SK-N-SH (cell line): Measurements from ENCODE around the gene NETO2. TPM values are rescaled to one million over a fixed set of nuclear protein-coding genes. Genes with fewer than 3 reads are reported as not detected.
"Not testable (repeated sequence)": the region's sequence is repeated elsewhere in the genome, so short reads cannot be mapped to it uniquely, and the experiment has no call there.

Source experiments
- CTCF ChIA-PET: fragments of 300-600, 350-600 bp; formaldehyde crosslinking; extraction: SDS; loops from one replicate; lab custom pipeline; 2021; lab: Yijun Ruan, JAX
- POLR2A ChIA-PET: fragments of 350-600 bp; sonication (Branson Sonifier 250); formaldehyde crosslinking; extraction: SDS; loops from one replicate; lab custom pipeline; 2020; ENCODE audit warnings: antibody characterized with exemption, inconsistent platforms; lab: Yijun Ruan, JAX
- DNase-seq: peaks from one replicate; pipeline ENCODE4 v3.0.0; 2012
- H2AFZ ChIP-seq: fragments of 200-600 bp; sonication (generic); 2 replicates; pipeline ENCODE4 v1.8.1; 2016; ENCODE audit warnings: antibody characterized with exemption, mild to moderate bottlenecking, low read depth
- H3F3A ChIP-seq: fragments of 200-600 bp; sonication (generic); replicated peaks from 2 replicates; pipeline ENCODE3; 2016; ENCODE audit warnings: antibody characterized with exemption, mild to moderate bottlenecking; ENCODE audit not compliant: insufficient read depth
- H3K27ac ChIP-seq, 2 experiments: fragments of 200-500 bp in 1 of 2; fragments of 200-600 bp in 1 of 2; sonication (Bioruptor generic) in 1 of 2; sonication (generic), shearing (Covaris generic) in 1 of 2; 2 replicates each; pipeline versions ENCODE4 v1.5.1 to v1.6.1; 2014 to 2016; ENCODE audit warnings: low read depth in 2 of 2, inconsistent platforms in 1 of 2, low read length in 1 of 2, mild to moderate bottlenecking in 1 of 2, mixed read lengths in 1 of 2
- H3K27me3 ChIP-seq: fragments of 200-600 bp; sonication (generic), shearing (Covaris generic); 2 replicates; pipeline ENCODE4 v1.6.1; 2016; ENCODE audit warnings: mixed run types; ENCODE audit not compliant: insufficient read depth
- H3K36me3 ChIP-seq, 2 experiments: fragments of 200-500 bp in 1 of 2; fragments of 200-600 bp in 1 of 2; sonication (Bioruptor generic) in 1 of 2; sonication (generic) in 1 of 2; replicated peaks in 1 of 2; 2 replicates each; pipeline versions ENCODE3 to v1.5.1; 2014 to 2016; ENCODE audit warnings: low read length in 1 of 2, mild to moderate bottlenecking in 1 of 2; ENCODE audit not compliant: insufficient read depth in 2 of 2, control insufficient read depth in 1 of 2
- H3K4me1 ChIP-seq, 2 experiments: fragments of 200-500 bp in 1 of 2; fragments of 200-600 bp in 1 of 2; sonication (Bioruptor generic) in 1 of 2; sonication (generic), shearing (Covaris generic) in 1 of 2; 2 replicates each; pipeline versions ENCODE4 v1.5.1 to v1.6.1; 2014 to 2016; ENCODE audit warnings: low read depth in 1 of 2, low read length in 1 of 2, mixed run types in 1 of 2; ENCODE audit not compliant: insufficient read depth in 2 of 2, control insufficient read depth in 1 of 2
- H3K4me2 ChIP-seq: fragments of 200-600 bp; sonication (generic), shearing (Covaris generic); 2 replicates; pipeline ENCODE4 v1.6.1; 2017; ENCODE audit warnings: mixed run types
- H3K4me3 ChIP-seq, 2 experiments: fragments of 200-500 bp in 1 of 2; fragments of 200-600 bp in 1 of 2; sonication (Bioruptor generic) in 1 of 2; sonication (generic), shearing (Covaris generic) in 1 of 2; 2 replicates each; pipeline versions ENCODE4 v1.5.1 to v1.8.1; 2014 to 2016; ENCODE audit warnings: low read depth in 2 of 2, inconsistent platforms in 1 of 2, low read length in 1 of 2, mild to moderate bottlenecking in 1 of 2, mixed read lengths in 1 of 2, moderate library complexity in 1 of 2
- H3K79me2 ChIP-seq: fragments of 200-600 bp; sonication (generic); 2 replicates; pipeline ENCODE4 v1.8.1; 2017; ENCODE audit warnings: mild to moderate bottlenecking; ENCODE audit not compliant: insufficient read depth
- H3K9ac ChIP-seq: fragments of 200-600 bp; sonication (generic); 2 replicates; pipeline ENCODE4 v1.6.1; 2017; ENCODE audit warnings: mixed run types
- H3K9me2 ChIP-seq: fragments of 200-600 bp; sonication (generic); 2 replicates; pipeline ENCODE4 v1.6.1; 2017; ENCODE audit warnings: mixed run types
- H3K9me3 ChIP-seq: fragments of 200-600 bp; sonication (generic); 2 replicates; pipeline ENCODE4 v1.6.1; 2017; ENCODE audit warnings: mixed run types, mild to moderate bottlenecking, moderate library complexity
- H4K20me1 ChIP-seq: fragments of 200-600 bp; sonication (generic); 2 replicates; pipeline ENCODE4 v1.6.1; 2017; ENCODE audit warnings: mild to moderate bottlenecking, mixed run types; ENCODE audit not compliant: insufficient read depth
- EP300 ChIP-seq, 2 experiments: IDR thresholded peaks; 2 replicates each; pipeline versions ENCODE4 v1.4.0 to v1.6.1; 2012; ENCODE audit warnings: borderline replicate concordance in 1 of 2, low read depth in 1 of 2, low read length in 1 of 2
- FOXJ3 ChIP-seq: sonication (generic); formaldehyde crosslinking; IDR thresholded peaks from 2 replicates; pipeline ENCODE4 v1.5.1; 2020; ENCODE audit warnings: mild to moderate bottlenecking, missing genetic modification reagents
- FOXM1 ChIP-seq: IDR thresholded peaks from 2 replicates; pipeline ENCODE4 v1.4.0; 2012; ENCODE audit warnings: low read depth, mild to moderate bottlenecking
- GATA2 ChIP-seq: sonication (generic); formaldehyde crosslinking; IDR thresholded peaks from 2 replicates; pipeline ENCODE4 v1.5.0; 2020; ENCODE audit warnings: mild to moderate bottlenecking, missing genetic modification reagents
- MAX ChIP-seq: IDR thresholded peaks from 2 replicates; pipeline ENCODE4 v1.4.0; 2012; ENCODE audit warnings: low read depth
- MEF2A ChIP-seq: IDR thresholded peaks from 2 replicates; pipeline ENCODE4 v1.4.0; 2012; ENCODE audit warnings: low read depth, borderline replicate concordance
- NFIC ChIP-seq: IDR thresholded peaks from 2 replicates; pipeline ENCODE4 v1.4.0; 2012; ENCODE audit warnings: borderline replicate concordance
- NRF1 ChIP-seq: IDR thresholded peaks from 2 replicates; pipeline ENCODE4 v1.6.1; 2012; ENCODE audit warnings: low read depth, mild to moderate bottlenecking, low read length
- RCOR1 ChIP-seq: fragments of 150-350 bp; IDR thresholded peaks from 2 replicates; pipeline ENCODE4 v1.6.1; 2017; ENCODE audit warnings: antibody characterized with exemption, low read length
- RFX5 ChIP-seq: IDR thresholded peaks from 2 replicates; pipeline ENCODE4 v1.6.1; 2012; ENCODE audit warnings: mild to moderate bottlenecking, improper control_type of control experiment, low read length
- RXRA ChIP-seq: IDR thresholded peaks from 2 replicates; pipeline ENCODE4 v1.4.0; 2012; ENCODE audit warnings: low read depth, mild to moderate bottlenecking, borderline replicate concordance
- SIN3A ChIP-seq: IDR thresholded peaks from 2 replicates; pipeline ENCODE4 v1.6.1; 2012; ENCODE audit warnings: low read depth, mild to moderate bottlenecking, low read length, moderate library complexity, borderline replicate concordance
- SMC3 ChIP-seq: IDR thresholded peaks from 2 replicates; pipeline ENCODE4 v1.6.1; 2012; ENCODE audit warnings: low read depth, low read length, improper control_type of control experiment
- USF2 ChIP-seq: fragments of 150-350 bp; IDR thresholded peaks from 2 replicates; pipeline ENCODE4 v1.6.1; 2017; ENCODE audit warnings: antibody characterized with exemption, low read length, low read depth, borderline replicate concordance
- WGBS: methylation state at CpG from one replicate; pipeline ENCODE4 v1.1.6; 2017; ENCODE audit warnings: low lambda C conversion rate; 5-methylcytosine and 5-hydroxymethylcytosine counted together
- polyA plus RNA-seq, 3 experiments: library from polyadenylated mRNA; depleted of rRNA; stranded (reverse); fragments of >200 nt; gene quantifications; 2 replicates each; pipeline ENCODE4 v1.2.3, GENCODE V29; 2012

Gene NETO2
- polyA plus RNA-seq, 1 of the 3 experiments (the other 2 are of a cell fraction) = 48.8 TPM

- H3K4me3 ChIP-seq = no peak overlapping the region
- H3K36me3 ChIP-seq = no peaks in the 10 kb centered on the region
- H3K4me2 ChIP-seq = no peak overlapping the region
- H3K4me1 ChIP-seq = no peaks in the 10 kb centered on the region; a peak in 1 of 4 replicates
- 67% methylated on average over 7 of the region's 7 CpGs for WGBS
- no peaks in the 10 kb centered on the region for H3F3A ChIP-seq
- no peaks in the 10 kb centered on the region for H3K9me2 ChIP-seq
- no peak for DNase-seq
- no peak for TF ChIP-seq FOXJ3 (CRISPR knock-in tag)
- TF ChIP-seq RFX5 = no peak
- TF ChIP-seq EP300 (IDR thresholded peaks at IDR 0.05; ENCODE audit: borderline replicate concordance in 1 of 2, low read depth in 1 of 2, low read length in 1 of 2) = no peak
- no peak for TF ChIP-seq MEF2A
- no peak for TF ChIP-seq FOXM1
- no peak for TF ChIP-seq SIN3A
- no peak for TF ChIP-seq SMC3
- TF ChIP-seq GATA2 (CRISPR knock-in tag) = no peak
- TF ChIP-seq USF2 = no peak
- no peak for TF ChIP-seq NRF1
- no peak for TF ChIP-seq RXRA
- no peak for TF ChIP-seq RCOR1
- TF ChIP-seq NFIC = no peak
- TF ChIP-seq MAX = no peak
- H3K9ac ChIP-seq = no peak overlapping the region
- no peak overlapping the region for H3K27ac ChIP-seq
- H3K27me3 ChIP-seq = no peaks in the 10 kb centered on the region
- H2AFZ ChIP-seq = no peak overlapping the region
- ChIA-PET POLR2A (no interaction called here), CTCF (interaction anchor here (0.7 to 0.8 kb wide), 2 partner anchors 8 to 17 kb away, joined by 3 to 4 read pairs; no protein-coding TSS in a partner anchor)
- no peaks in the 10 kb centered on the region for H4K20me1 ChIP-seq
- H3K9me3 ChIP-seq = no peaks in the 10 kb centered on the region
- H3K79me2 ChIP-seq = no peaks in the 10 kb centered on the region
These were observed 83.8 kb downstream of the NETO2 start for GRCh38 chr16:47059991-47060390.

- H3K9ac ChIP-seq, H3K4me3 ChIP-seq, H3F3A ChIP-seq, H3K4me1 ChIP-seq, H2AFZ ChIP-seq, H3K4me2 ChIP-seq, H3K79me2 ChIP-seq, H3K27me3 ChIP-seq, H3K9me2 ChIP-seq, H4K20me1 ChIP-seq, POLR2A ChIA-PET, H3K36me3 ChIP-seq, H3K9me3 ChIP-seq, H3K27ac ChIP-seq, DNase-seq: not testable (repeated sequence)
- CTCF ChIA-PET = interaction anchor here (1.0 to 1.3 kb wide), 2 partner anchors 21 to 23 kb away, joined by 3 read pairs; no protein-coding TSS in a partner anchor
- WGBS = 65% methylated on average over 2 of the region's 2 CpGs
These were observed 84.6 kb downstream of the NETO2 start for GRCh38 chr16:47059130-47059529.
